SH-SY5Y (cell line): Measurements from ENCODE around the gene SNAI1.

ENCODE experiments used
- GATA2 ChIP-seq: IDR thresholded peaks from 2 replicates; pipeline ENCODE4 v1.6.1; 2011; ENCODE audit warnings: mild to moderate bottlenecking, low read depth, low read length
- GATA3 ChIP-seq: IDR thresholded peaks from 2 replicates; pipeline ENCODE4 v1.6.1; 2011; ENCODE audit warnings: low read depth, mild to moderate bottlenecking, low read length, moderate library complexity

GRCh38 chr20:49964964-49965780 is 17.6 kb upstream of the SNAI1 start:
- TF ChIP-seq GATA3, result no peak
- no peak for TF ChIP-seq GATA2
